HG03378 (cell line): ENCODE data around the gene SLC24A5.

Source experiments
- ATAC-seq: cut with Tn5 transposase; IDR thresholded peaks from one replicate; pipeline ENCODE4 v1.9.1; 2021; ENCODE audit warnings: mild to moderate bottlenecking, moderate library complexity; ENCODE audit not compliant: unreplicated experiment

SLC24A5 gene

DNA sequence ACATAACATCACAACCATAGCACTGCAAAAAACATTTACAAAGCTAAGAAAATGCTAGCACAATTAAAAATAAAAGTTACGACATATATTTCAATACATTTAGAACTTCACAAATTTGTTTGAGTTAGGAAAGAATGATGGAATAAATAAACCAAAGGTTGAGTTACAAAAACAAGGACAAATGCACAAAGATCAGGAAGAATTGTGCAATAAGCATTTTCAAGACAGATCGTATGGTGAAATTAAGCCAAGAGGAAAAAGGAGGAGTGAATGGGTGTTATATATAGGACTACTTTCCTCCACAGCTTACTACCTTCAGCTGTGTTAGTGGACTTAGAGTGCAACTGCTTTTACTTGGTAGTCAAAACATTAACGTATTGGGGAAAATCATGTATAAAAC is 64.7 kb downstream of the SLC24A5 start:
- ATAC-seq = no peak

GRCh38 chr15:48186271-48186670 is 65.5 kb downstream of the SLC24A5 start:
- ATAC-seq = no peak

GRCh38 chr15:48190932-48191573 is 70.3 kb downstream of the SLC24A5 start:
- no peak for ATAC-seq

DNA sequence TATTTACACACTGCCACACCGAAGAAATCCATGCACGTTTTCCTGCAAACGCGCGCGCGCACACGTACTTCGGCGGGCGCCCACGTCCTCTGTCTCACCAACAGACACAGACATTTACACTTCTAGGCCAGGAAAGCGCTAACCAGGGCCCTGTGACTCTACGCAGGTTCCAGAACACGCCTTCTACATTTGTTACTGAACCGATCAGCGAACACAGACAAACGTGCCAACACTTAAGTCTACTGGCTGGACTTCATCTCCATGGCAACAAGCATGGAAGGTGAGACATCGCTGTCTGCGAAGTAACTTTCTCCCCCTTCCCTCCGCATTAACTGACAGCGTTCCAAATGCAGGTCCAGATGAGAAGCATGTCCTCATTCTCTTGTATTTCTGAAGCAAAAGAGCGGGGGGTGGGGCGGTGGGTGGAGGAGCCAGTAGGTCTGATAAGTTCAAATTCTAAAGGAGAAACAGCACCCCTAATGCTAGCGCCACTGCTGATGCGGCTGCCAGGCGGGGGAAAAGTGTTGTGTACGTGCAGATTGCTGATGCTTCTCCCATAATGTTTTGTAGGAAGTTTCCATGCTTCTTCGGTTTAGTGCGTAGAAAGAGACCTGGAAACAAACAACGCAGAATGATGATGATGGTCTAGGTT is 70.9 kb downstream of the SLC24A5 start, which contains the start of gene CTXN2:
Gene CTXN2 (plus strand): TSS at position 92 of the 652 bp plus-strand sequence. CDS start 9,636 bp downstream, outside the sequence.
- ATAC-seq = no peak
